ENCODE data around the gene NDUFAF2. TPM values are rescaled to one million over a fixed set of nuclear protein-coding genes. Genes with fewer than 3 reads are reported as not detected.

NDUFAF2 gene
- total and polyA plus RNA-seq, 2 of the 8 experiments (the other 6 are each of a cell fraction or from before 2014, with no cell fraction given): 10.7 to 46.5 TPM

DNA sequence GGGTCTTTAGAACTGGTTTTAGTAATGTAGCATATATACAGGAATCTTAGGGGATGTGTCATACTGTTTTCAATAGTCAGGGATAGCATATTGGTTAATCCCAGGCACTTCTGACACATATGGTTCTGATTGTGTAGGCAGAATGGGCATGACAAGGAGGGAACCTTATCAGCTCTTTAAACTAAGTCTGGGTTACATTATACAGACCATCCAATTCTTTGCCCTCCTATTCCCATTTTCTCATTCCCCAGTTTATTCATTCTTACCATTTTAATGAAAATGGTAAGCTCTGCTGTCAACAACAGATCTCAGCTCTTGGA is 85.1 kb downstream of the NDUFAF2 start:
- no peak for FAIRE-seq
- Histone ChIP-seq H4K20me1 (replicated peaks in 1 of 2; ENCODE audit: control insufficient read depth in 1 of 2, insufficient read depth in 2 of 2, low read length in 2 of 2) (no peaks in the 10 kb centered on the region), H3K4me3 (ENCODE audit: extremely low read depth in 1 of 4, insufficient read depth in 2 of 4, low read depth in 3 of 4, low read length in 4 of 4) (no peak overlapping the region), H3K18ac (ENCODE audit: extremely low read depth, low read length) (no peak overlapping the region), H3K4ac (replicated peaks; ENCODE audit: insufficient read length, low read depth, low read length) (no peak overlapping the region), H4K5ac (ENCODE audit: insufficient read length, low read depth, low read length) (no peak overlapping the region), H3K14ac (ENCODE audit: insufficient read length) (no peak overlapping the region), H2BK5ac (ENCODE audit: low read depth, low read length) (no peak overlapping the region), H4K8ac (ENCODE audit: extremely low read depth, insufficient read depth, low read length) (no peak overlapping the region), H3K79me1 (ENCODE audit: low read depth, low read length) (no peaks in the 10 kb centered on the region), H3K56ac (replicated peaks; ENCODE audit: insufficient read length, low read depth, low read length) (no peak overlapping the region), H3K79me2 (ENCODE audit: control insufficient read depth in 1 of 2, insufficient read depth in 2 of 2, low read length in 2 of 2) (0 out of 4 replicates have a peak, but pooled peaks cover 0 to 3% of the 10 kb centered on the region in 2 experiments), H3K9ac (replicated peaks in 1 of 4; ENCODE audit: extremely low read depth in 1 of 4, low read depth in 3 of 4, low read length in 3 of 4) (no peak overlapping the region), H4K91ac (replicated peaks; ENCODE audit: insufficient read length, low read length) (no peak overlapping the region), H3K9me3 (ENCODE audit: insufficient read depth in 2 of 2, low read depth in 1 of 2, low read length in 1 of 2) (no peaks in the 10 kb centered on the region), H3K23me2 (ENCODE audit: low read depth, low read length) (no peaks in the 10 kb centered on the region), H2BK12ac (ENCODE audit: low read depth, low read length) (no peak overlapping the region), H2AK5ac (ENCODE audit: low read depth, low read length) (no peak overlapping the region), H2AFZ (ENCODE audit: low read length) (no peak overlapping the region), H3K23ac (ENCODE audit: insufficient read length) (no peak overlapping the region), H3K27ac (ENCODE audit: low read depth, low read length) (no peak overlapping the region), H3K4me1 (replicated peaks in 1 of 4; ENCODE audit: control insufficient read depth in 3 of 4, insufficient read depth in 4 of 4, low read length in 3 of 4) (peaks cover 0 to 2% (median 0%) of the 10 kb centered on the region in 4 experiments; a peak in 1 of 7 replicates), H3K36me3 (ENCODE audit: control insufficient read depth in 2 of 4, insufficient read depth in 4 of 4, low read length in 3 of 4) (no peaks in the 10 kb centered on the region), H3K4me2 (ENCODE audit: insufficient read depth in 1 of 2, low read depth in 2 of 2, low read length in 2 of 2) (no peak overlapping the region), H3K27me3 (replicated peaks in 1 of 4; ENCODE audit: control insufficient read depth in 3 of 4, extremely low read depth in 1 of 4, insufficient read depth in 3 of 4, low read length in 3 of 4) (no peaks in the 10 kb centered on the region), H2BK20ac (ENCODE audit: low read length) (no peak overlapping the region), H2BK15ac (ENCODE audit: low read length) (no peak overlapping the region), H2BK120ac (replicated peaks; ENCODE audit: low read depth, low read length) (no peak overlapping the region)
- DNase-seq (ENCODE audit: low read depth in 1 of 2, low spot score in 2 of 2): no peak
- ChIA-PET CTCF (ENCODE audit: partially characterized antibody) (interaction anchor here (1.2 kb wide), 1 partner anchor 26 kb away, joined by 3 read pairs; no protein-coding TSS in a partner anchor), POLR2A (ENCODE audit: partially characterized antibody) (no interaction called here)
- TF ChIP-seq SIX5 (IDR thresholded peaks at IDR 0.05; ENCODE audit: low read depth, low read length): no peak
- no peak for TF ChIP-seq TBP (IDR thresholded peaks at IDR 0.05; ENCODE audit: low read depth, low read length)
- TF ChIP-seq MAFK (IDR thresholded peaks at IDR 0.05; ENCODE audit: low read depth, low read length): no peak
- no peak for TF ChIP-seq KDM5A (IDR thresholded peaks at IDR 0.05; ENCODE audit: low read length)
- TF ChIP-seq EP300 (IDR thresholded peaks at IDR 0.05; ENCODE audit: borderline replicate concordance in 1 of 2, low read depth in 2 of 2, low read length in 2 of 2): no peak
- TF ChIP-seq, protein P1, sequence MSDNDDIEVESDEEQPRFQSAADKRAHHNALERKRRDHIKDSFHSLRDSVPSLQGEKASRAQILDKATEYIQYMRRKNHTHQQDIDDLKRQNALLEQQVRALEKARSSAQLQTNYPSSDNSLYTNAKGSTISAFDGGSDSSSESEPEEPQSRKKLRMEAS (IDR thresholded peaks at IDR 0.05): no peak
- TF ChIP-seq SIRT6 (IDR thresholded peaks at IDR 0.05; ENCODE audit: low read length): no peak
- TF ChIP-seq RFX5 (IDR thresholded peaks at IDR 0.05; ENCODE audit: borderline replicate concordance, low read depth, low read length): no peak
- TF ChIP-seq SIN3A (conservative IDR thresholded peaks at IDR 0.05 in 1 of 2, IDR thresholded peaks at IDR 0.05 in 1 of 2; ENCODE audit: low read depth in 1 of 2, low read length in 2 of 2): no peak
- TF ChIP-seq KDM4A (IDR thresholded peaks at IDR 0.05; ENCODE audit: low read depth, low read length, severe bottlenecking): no peak
- no peak for TF ChIP-seq SUZ12 (IDR thresholded peaks at IDR 0.05; ENCODE audit: low read length)
- no peak for TF ChIP-seq ASH2L (IDR thresholded peaks at IDR 0.05; ENCODE audit: low read length)
- TF ChIP-seq BACH1 (IDR thresholded peaks at IDR 0.05; ENCODE audit: low read length): no peak
- no peak for TF ChIP-seq POLR2AphosphoS5 (IDR thresholded peaks at IDR 0.05; ENCODE audit: low read depth, low read length)
- no peak for TF ChIP-seq FOSL1 (IDR thresholded peaks at IDR 0.05; ENCODE audit: insufficient read depth, low read depth, low read length)
